HG02763 (cell line): ENCODE data around the gene LTBP3.

Source experiments
- ATAC-seq: cut with Tn5 transposase; IDR thresholded peaks from one replicate; pipeline ENCODE4 v1.9.1; 2021; ENCODE audit warnings: mild to moderate bottlenecking, moderate library complexity; ENCODE audit not compliant: unreplicated experiment

The LTBP3 gene

GRCh38 chr11:65498727-65498976, 59.5 kb downstream of the LTBP3 start:
- ATAC-seq: no peak

DNA sequence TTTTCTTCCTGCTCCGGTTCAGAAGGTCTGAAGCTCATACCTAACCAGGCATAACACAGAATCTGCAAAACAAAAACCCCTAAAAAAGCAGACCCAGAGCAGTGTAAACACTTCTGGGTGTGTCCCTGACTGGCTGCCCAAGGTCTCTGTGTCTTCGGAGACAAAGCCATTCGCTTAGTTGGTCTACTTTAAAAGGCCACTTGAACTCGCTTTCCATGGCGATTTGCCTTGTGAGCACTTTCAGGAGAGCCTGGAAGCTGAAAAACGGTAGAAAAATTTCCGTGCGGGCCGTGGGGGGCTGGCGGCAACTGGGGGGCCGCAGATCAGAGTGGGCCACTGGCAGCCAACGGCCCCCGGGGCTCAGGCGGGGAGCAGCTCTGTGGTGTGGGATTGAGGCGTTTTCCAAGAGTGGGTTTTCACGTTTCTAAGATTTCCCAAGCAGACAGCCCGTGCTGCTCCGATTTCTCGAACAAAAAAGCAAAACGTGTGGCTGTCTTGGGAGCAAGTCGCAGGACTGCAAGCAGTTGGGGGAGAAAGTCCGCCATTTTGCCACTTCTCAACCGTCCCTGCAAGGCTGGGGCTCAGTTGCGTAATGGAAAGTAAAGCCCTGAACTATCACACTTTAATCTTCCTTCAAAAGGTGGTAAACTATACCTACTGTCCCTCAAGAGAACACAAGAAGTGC, 60.0 kb downstream of the LTBP3 start:
- ATAC-seq: no peak

DNA sequence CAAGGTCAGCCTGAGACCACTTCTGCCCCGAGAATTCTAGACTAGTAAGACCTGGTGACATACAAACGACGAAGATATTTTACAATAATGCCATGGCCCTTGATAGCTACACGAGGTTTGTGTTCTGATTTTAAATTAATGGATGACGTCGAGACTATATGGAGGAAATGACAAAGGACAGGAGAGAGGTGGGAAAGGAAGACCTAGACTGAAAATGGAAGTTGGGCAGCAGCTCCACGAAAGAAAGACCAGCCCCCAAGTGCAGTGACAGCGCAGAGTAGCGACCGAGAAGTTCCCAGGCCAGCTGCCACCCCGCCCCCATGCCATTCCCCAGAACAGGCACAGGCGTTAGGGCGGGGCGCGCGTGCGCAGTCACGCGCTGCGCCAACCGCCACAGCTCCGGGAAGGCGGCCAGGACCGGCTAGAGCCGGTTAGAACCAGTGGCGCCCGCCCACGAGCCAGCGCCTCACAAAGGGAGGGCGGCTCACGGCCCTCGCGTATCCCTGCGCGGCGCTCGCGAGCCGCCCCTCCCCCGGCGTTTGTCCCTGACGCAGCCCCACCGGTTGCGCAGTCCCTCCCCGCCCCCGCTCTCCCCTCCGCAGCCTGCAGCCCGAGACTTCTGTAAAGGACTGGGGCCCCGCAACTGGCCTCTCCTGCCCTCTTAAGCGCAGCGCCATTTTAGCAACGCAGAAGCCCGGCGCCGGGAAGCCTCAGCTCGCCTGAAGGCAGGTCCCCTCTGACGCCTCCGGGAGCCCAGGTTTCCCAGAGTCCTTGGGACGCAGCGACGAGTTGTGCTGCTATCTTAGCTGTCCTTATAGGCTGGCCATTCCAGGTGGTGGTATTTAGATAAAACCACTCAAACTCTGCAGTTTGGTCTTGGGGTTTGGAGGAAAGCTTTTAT, 60.8 kb downstream of the LTBP3 start:
- ATAC-seq: peak; percentile 64

DNA sequence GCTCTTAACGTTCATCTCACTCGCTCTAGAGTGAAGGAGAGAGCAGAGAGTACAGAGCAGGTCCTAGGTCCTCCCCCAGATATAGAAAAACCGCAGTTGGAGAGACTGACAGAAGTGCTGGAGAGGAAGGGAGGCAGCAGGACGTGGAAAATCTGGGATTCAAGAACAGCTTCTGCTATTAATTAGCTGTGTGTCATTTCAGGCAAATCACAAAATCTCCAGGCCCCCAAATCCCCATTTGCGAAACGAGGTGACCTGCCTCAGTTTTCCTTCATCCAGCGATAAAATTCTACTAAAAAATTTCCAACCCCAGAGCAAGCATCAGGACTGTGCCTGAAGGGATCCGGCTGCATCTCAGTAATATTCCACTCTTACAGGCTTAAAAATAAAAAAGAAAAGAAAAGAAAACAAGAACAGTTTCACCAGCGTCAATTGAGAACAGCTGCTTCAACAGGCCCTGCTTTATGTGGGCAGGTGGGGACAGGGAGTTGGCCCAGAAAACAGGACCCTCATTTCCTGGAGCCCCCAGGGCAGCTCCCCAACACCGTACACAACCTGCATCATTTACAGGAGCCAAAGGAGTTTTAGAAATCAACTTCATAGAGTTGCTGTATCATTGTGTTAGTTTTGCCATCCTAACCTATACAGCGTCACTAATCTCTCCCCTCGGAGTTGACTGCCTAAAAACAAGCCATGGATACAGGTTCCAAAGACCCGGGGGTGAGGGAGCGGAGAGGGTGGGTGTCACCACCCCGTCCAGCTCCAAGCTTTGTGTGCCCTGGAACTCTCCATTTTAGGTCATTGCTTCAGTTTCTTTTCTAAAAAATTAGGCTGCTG, 61.6 kb downstream of the LTBP3 start:
- ATAC-seq: peak; percentile 1

DNA sequence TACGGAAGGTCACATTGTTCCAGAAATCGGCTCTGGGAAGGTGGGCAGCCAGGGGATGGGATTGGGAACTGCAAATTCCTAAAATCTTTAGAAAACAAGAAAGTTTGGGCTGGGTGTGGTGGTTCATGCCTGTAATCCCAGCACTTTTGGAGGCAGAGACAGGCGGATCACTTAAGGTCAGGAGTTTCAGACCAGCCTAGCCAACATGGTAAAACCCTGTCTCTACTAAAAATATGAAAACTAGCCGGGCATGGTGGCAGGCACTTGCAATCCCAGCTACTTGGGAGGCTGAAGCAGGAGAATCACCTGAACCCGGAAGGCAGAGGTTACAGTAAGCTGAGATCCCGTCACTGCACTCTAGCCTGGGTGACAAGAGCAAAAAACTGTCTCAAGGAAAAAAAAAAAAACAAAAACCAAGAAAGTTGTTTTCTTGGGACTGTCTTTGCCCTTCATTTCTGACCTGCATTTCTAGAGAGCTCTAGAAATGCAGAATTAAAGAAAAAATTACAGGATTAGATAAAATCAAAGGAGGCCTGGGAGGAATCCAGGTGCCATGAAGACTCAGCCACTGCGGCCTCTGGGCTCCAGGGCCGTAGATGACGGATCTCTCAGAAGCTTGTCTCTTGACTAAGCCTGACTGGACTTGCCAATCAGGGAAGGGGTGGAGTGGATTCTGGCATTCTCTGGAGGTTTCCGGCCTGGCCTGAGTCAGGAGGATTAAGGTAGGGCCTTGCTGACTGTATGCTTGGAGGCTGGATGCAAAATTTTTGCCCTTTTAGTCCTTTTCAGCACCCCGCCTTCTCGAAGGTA, 64.6 kb downstream of the LTBP3 start:
- no peak for ATAC-seq

DNA sequence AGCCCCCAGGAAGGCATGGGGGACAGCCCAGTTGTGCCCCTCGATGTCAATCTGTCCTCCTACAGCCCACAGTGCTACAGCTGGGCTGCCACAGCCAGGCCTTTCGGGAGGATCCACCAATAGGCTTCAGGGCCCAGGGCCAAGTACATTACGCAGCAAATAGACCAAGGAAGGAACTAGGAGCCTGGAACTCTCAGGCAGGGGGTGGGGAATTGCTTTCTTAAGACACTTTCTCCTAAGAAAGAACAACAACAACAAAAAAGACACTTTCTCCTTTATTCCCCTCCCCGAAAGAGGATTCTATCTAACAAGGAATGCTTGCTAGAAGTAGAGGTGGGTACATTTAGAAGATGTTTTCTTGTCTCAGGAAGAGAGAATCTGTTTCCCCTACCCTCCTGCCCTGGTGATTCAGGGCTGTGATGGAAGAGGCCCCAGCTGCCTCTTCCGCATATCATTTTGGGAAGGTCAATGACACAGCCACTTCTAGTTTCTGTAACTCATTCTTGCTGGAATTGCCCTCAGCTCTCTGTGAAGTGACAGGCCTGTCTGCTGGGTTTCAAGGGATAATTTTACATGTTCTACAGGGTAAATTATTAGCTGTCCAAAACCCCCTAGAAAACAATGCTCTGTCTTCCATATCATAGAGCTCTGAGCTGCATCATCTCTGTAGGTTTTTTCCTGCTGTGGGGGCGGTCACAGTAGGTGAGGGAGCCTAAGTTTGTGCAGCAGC, 65.4 kb downstream of the LTBP3 start:
- ATAC-seq: no peak

GRCh38 chr11:65492387-65492636, 65.8 kb downstream of the LTBP3 start:
- ATAC-seq: no peak

GRCh38 chr11:65491614-65492386, 66.4 kb downstream of the LTBP3 start:
- ATAC-seq: no peak

DNA sequence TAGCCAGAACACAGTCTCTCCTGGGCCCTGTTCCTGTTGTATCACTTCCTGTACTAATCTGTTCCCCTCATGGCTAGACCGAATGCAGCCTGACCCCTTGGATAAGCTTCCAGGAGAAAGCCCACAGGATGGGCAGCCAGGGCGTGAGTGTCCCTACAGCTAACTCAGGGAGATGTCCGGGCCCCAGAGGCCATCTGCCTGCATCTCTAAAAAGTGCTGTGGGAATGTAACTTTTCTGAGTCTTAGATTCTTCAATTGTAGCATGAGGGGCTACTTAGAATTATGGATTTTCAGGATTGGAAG, 67.0 kb downstream of the LTBP3 start:
- no peak for ATAC-seq

GRCh38 chr11:65489706-65490320, 68.3 kb downstream of the LTBP3 start:
- ATAC-seq: no peak

- ATAC-seq: no peak
These were observed 69.0 kb downstream of the LTBP3 start for GRCh38 chr11:65489035-65489705.
